ENCODE results near the gene GPR35. TPM values are rescaled to one million over a fixed set of nuclear protein-coding genes. Genes with fewer than 3 reads are reported as not detected.

GPR35 gene
- total and polyA plus RNA-seq, 2 of the 13 experiments (the other 11 are each of a cell fraction or from before 2014, with no cell fraction given) = 27.1 to 44.2 TPM

DNA sequence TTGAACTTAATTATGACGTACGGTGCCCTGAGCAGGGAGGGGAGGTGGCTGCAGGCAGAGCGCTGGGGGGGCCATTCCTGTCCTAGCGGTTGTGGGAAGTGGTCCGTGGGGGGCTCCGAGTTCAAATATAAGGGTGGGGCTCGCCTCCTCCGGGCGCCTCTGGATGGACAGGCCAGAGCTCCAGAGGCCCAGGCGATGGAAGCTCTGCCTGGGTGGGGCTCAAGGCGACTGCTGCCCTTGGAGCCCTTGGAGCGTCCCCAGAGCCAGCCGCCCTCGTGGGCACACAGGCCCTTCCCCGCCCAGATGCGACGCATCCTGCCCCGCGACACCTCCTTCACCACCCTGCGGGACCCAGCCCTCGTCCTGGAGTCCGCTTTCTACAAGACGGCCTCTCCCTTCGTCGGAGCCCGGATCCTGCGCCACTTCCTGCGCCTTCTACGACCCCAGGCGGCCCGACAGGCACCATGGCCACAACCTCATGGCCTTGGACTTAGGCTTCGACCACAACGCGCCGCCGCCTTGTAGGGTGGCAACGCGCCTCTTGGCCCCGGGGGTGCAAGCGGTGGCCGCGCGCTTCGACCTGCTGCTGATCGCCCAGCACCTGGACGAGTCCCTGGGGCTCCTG is 46.9 kb downstream of the GPR35 start (continued):
- TF ChIP-seq, protein P1, sequence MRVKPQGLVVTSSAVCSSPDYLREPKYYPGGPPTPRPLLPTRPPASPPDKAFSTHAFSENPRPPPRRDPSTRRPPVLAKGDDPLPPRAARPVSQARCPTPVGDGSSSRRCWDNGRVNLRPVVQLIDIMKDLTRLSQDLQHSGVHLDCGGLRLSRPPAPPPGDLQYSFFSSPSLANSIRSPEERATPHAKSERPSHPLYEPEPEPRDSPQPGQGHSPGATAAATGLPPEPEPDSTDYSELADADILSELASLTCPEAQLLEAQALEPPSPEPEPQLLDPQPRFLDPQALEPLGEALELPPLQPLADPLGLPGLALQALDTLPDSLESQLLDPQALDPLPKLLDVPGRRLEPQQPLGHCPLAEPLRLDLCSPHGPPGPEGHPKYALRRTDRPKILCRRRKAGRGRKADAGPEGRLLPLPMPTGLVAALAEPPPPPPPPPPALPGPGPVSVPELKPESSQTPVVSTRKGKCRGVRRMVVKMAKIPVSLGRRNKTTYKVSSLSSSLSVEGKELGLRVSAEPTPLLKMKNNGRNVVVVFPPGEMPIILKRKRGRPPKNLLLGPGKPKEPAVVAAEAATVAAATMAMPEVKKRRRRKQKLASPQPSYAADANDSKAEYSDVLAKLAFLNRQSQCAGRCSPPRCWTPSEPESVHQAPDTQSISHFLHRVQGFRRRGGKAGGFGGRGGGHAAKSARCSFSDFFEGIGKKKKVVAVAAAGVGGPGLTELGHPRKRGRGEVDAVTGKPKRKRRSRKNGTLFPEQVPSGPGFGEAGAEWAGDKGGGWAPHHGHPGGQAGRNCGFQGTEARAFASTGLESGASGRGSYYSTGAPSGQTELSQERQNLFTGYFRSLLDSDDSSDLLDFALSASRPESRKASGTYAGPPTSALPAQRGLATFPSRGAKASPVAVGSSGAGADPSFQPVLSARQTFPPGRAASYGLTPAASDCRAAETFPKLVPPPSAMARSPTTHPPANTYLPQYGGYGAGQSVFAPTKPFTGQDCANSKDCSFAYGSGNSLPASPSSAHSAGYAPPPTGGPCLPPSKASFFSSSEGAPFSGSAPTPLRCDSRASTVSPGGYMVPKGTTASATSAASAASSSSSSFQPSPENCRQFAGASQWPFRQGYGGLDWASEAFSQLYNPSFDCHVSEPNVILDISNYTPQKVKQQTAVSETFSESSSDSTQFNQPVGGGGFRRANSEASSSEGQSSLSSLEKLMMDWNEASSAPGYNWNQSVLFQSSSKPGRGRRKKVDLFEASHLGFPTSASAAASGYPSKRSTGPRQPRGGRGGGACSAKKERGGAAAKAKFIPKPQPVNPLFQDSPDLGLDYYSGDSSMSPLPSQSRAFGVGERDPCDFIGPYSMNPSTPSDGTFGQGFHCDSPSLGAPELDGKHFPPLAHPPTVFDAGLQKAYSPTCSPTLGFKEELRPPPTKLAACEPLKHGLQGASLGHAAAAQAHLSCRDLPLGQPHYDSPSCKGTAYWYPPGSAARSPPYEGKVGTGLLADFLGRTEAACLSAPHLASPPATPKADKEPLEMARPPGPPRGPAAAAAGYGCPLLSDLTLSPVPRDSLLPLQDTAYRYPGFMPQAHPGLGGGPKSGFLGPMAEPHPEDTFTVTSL (CRISPR knock-in tag; IDR thresholded peaks at IDR 0.05; ENCODE audit: borderline replicate concordance) = no peak
- no peak for TF ChIP-seq ZNF704 (CRISPR knock-in tag; IDR thresholded peaks at IDR 0.05; ENCODE audit: borderline replicate concordance)
- TF ChIP-seq ZNF253 (CRISPR knock-in tag; IDR thresholded peaks at IDR 0.05; ENCODE audit: borderline replicate concordance) = no peak
- TF ChIP-seq SMAD9 (CRISPR knock-in tag; IDR thresholded peaks at IDR 0.05) = no peak
- TF ChIP-seq, protein P2, sequence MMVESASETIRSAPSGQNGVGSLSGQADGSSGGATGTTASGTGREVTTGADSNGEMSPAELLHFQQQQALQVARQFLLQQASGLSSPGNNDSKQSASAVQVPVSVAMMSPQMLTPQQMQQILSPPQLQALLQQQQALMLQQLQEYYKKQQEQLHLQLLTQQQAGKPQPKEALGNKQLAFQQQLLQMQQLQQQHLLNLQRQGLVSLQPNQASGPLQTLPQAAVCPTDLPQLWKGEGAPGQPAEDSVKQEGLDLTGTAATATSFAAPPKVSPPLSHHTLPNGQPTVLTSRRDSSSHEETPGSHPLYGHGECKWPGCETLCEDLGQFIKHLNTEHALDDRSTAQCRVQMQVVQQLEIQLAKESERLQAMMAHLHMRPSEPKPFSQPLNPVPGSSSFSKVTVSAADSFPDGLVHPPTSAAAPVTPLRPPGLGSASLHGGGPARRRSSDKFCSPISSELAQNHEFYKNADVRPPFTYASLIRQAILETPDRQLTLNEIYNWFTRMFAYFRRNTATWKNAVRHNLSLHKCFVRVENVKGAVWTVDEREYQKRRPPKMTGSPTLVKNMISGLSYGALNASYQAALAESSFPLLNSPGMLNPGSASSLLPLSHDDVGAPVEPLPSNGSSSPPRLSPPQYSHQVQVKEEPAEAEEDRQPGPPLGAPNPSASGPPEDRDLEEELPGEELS (CRISPR knock-in tag; IDR thresholded peaks at IDR 0.05) = no peak
- TF ChIP-seq NFATC3 (CRISPR knock-in tag; IDR thresholded peaks at IDR 0.05) = no peak
- TF ChIP-seq SIN3A (IDR thresholded peaks at IDR 0.05; ENCODE audit: borderline replicate concordance, low read depth, low read length) = no peak
